Fibroblast of skin of back (primary cell): ENCODE data around the gene PAGR1.
"Not testable (repeated sequence)": the region's sequence is repeated elsewhere in the genome, so short reads cannot be mapped to it uniquely, and the experiment has no call there.

Source experiments
- DNase-seq: peaks from one replicate; pipeline ENCODE4 v3.0.0-alpha.2; 2013

PAGR1 gene

DNA sequence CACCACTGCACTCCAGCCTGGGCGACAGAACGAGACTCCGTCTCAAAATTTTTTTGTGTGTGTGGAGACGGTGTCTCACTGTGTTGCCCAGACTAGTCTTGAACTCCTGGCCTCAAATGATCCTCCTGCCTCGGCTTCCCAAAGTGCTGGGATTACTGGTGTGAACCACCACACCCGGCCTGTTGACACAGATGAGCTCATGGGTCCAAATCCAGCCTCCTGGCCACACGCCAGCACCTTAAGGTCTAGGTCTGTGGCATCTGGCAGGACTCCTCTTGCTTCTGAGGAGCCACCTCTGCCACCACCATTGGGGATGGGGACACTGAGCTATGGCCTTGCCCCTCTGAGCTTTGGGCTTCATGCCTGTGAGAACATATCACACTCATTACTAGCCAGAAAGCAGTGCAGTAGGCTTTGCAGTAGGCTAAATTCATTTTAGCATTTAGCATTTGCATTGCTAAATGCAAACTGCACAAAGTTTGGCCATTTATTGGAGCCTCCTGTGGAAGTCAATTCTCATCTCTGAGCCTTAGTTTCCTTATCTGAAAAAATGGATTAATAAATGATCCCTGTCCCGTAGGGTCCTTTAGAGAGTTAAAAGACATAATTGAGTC is 52.6 kb downstream of the PAGR1 start:
- DNase-seq = no peak

DNA sequence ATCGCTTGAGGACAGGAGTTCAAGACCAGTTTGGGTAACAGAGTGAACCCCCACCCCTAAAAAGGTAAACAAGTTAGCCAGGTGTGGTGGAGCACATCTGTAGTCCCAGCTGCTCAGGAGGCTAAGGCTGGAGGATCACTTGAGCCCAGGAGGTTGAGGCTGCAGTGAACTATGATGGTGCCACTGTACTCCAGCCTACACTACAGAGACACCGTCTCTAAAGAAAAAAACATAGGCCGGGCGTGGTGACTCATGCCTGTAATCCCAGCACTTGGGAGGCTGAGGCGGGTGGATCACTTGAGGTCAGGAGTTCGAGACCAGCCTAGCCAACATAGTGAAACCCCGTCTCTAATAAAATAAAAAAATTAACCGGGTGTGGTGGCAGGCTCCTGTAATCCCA is 53.1 kb downstream of the PAGR1 start:
- not testable (repeated sequence) for DNase-seq
